GM21526 (cell line): ENCODE results near the gene UGT3A2.
A peak's percentile ranks its signal among the peaks of the same experiment; 100 is the strongest.

Experiments used
- ATAC-seq: cut with Tn5 transposase; IDR thresholded peaks from one replicate; pipeline ENCODE4 v1.9.1; 2021; ENCODE audit warnings: moderate library complexity; ENCODE audit not compliant: unreplicated experiment, low FRiP score

UGT3A2 gene, protein sequence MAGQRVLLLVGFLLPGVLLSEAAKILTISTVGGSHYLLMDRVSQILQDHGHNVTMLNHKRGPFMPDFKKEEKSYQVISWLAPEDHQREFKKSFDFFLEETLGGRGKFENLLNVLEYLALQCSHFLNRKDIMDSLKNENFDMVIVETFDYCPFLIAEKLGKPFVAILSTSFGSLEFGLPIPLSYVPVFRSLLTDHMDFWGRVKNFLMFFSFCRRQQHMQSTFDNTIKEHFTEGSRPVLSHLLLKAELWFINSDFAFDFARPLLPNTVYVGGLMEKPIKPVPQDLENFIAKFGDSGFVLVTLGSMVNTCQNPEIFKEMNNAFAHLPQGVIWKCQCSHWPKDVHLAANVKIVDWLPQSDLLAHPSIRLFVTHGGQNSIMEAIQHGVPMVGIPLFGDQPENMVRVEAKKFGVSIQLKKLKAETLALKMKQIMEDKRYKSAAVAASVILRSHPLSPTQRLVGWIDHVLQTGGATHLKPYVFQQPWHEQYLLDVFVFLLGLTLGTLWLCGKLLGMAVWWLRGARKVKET

DNA sequence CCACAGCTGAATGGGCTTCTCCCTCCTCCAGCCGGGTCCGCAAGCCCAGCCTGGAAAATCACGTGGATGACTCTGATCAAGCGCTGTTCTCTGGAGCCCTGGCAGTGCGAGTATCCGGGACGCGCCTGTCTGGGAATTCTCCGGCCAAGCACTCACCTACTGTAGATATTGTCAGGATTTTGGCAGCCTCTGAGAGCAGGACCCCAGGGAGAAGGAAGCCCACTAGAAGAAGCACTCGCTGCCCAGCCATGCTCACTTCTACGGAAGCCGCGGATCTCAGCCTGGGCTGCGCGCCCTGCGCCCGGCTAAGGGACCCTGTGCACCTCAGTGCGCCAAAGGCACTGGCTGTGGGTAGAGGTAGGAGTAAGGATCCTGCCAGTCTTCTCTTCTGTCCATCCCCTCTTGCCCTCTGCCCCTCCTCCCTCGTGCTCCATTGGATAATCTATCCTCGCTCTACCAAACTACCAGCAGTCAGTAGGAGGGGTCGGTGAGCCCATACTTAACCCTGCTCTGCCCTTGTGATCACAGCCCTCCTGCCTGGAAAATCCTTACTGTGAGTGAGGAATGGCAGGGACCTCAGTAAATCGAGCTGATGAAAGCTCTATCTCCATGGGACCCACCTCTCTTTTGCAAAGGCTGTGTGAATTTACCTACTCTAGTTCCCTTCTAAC lies at the start of gene UGT3A2:
TSS of gene UGT3A2 (minus strand) at position 343 of the 671 bp plus-strand sequence. CDS start at position 250, 93 bp downstream.
- ATAC-seq, result no peak

- no peak for ATAC-seq
Observed at GRCh38 chr5:36111238-36111637, 44.6 kb upstream of the UGT3A2 start.

- ATAC-seq, result no peak
Observed at GRCh38 chr5:36108758-36109460, 42.2 kb upstream of the UGT3A2 start.

DNA sequence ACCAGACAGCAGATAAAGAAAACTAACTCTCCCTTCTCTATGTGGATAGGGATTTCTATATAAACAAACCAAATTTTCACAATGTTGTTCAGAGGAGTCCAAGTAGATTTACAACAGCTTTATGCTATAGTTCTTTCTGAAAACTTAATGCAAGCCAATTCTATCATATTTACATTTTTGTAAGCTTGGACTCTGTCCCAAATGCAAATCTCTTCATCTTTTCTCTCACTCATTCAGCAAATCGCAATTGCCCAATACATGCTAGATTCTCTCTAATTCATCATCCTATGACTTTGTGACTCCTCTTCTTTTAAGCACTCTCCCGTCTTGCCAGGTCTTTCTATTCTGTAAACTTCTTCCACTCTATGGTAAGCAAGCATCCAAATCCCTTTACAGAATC lies 39.1 kb upstream of the UGT3A2 start:
- no peak for ATAC-seq

- ATAC-seq, result no peak
Observed at GRCh38 chr5:36099748-36100147, 33.1 kb upstream of the UGT3A2 start.

GRCh38 chr5:36096486-36096885 lies 29.8 kb upstream of the UGT3A2 start:
- ATAC-seq, result no peak

DNA sequence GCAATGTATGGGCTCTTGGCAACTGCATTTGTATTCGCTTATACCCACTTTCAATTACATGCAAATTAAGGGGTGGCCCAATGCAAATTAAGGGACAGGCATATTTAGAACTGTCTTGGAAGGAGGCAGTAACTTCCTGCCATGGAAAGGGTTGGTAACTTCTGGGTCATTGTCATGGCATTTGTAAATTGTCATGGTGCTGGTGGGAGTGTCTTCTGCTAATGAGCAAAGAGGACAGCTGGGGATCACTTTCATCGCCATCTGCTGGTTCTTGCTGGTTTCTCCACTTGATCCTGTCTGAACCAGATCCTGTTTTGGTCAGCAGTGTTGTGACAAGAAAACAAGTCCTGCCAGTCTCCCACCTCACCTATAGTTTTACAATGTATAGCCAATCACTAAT lies 23.3 kb upstream of the UGT3A2 start:
- peak; percentile 81 for ATAC-seq

DNA sequence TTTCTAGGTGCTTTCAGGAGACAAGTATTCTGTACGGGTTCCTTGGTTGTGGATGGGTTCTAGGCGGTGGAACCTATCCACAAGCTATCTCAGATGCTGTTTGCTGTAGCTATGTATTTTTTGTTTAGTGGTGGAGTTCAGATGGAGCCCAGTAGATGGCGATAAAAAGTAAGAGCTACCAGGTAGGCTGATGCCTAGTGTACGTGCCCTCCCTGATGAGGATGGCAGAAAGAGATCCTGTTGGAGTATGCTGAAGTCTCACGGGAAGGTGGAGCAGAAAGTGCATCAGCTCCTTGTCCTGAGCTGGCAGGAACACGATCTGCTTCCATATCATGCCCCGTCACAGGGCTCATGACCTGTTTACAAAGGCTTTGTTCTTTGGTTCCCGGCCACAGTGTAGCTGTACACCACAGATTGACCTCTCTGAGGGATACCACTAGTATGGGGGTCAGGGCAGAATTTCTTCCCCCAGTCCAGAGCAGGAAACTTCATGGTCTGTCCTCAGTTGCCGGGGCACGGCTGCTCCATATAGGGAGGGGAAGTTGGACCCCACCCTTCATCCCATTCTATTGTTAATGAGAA lies 12.6 kb upstream of the UGT3A2 start:
- ATAC-seq, result peak; percentile 90

DNA sequence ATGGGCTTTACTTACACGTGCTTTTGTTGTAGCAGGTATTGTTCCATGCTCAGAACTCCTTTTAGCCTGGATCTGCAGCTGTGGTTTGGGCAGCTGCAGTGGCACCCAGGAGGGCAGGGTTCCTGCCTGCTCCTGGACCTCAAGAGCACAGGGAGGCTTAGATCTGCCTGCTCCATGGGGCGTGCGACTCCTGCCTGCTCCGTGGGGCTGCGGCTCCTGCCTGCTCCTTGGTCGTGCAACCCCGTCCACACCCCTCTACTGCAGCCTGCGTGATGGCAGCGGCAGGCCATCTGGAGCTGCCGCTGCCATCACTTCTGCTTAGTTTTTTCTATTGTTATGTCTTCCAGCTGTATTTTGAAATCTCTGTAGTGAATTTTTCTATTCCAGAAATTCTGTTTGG lies 11.7 kb upstream of the UGT3A2 start:
- no peak for ATAC-seq

- ATAC-seq, result peak; percentile 90
Observed at GRCh38 chr5:36073595-36074216, 7.0 kb upstream of the UGT3A2 start.

DNA sequence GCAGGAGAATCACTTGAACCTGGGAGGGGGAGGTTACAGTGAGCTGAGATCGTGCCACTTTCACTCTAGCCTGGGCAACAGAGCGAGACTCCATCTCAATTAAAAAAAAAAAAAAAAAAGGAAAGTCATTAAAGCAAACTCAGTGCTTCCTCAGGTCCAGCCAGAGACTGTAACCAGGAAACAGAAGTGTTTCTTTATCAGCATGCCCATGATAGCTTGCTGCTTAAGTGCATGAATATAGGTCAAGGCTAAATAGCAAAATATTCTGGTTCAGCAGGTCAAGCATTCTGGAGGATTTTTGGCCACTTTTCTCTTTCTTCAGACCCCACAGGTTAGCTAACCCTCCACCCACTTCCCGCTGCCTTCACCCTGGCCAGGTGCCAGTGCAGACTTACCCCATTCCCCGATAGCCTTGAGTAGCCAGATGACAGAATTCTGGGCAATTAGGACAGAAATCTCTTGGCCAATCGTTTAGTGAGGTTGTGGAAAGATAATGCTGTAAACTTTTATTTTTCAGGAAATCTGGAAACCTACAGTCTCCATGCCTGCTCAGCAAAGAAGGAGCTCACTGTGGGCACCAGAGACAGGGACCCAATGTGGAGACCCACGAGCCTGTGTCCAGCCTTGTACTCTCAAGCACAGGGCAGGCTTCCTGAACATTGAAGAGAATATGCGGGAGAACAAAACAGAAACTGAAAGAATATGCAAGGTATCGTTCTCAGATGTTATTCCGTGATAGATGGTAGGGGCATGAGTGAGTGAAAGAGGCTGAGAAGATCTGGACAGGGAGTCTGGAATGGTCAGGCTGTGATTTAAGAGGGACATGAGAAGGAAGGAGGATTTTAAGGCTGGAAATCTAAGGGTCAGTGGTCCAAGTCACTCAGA lies 4.2 kb upstream of the UGT3A2 start:
- ATAC-seq, result peak; percentile 45

DNA sequence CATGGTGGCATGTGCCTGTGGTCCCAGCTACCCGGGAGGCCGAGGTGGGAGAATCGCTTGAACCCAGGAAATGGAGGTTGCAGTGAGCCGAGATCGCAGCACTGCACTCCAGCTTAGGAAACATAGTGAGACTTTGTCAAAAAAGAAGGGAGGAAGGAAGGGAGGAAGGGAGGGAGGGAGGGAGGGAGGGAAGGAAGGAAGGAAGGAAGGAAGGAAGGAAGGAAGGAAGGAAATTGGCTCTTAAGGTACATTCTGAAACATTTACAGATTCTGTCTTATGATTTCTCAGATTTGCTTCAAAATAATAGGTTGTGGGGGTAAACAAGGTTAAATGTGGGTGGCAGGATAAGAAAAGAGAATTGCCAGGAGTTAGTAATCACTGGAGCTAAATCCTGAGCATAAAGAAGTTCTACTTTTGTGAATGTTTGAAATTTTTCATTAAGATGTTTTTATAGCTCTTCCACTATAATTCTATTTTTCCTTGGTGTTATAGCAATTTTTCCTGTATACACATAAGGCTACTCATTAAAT lies 2.1 kb upstream of the UGT3A2 start:
- ATAC-seq, result no peak

DNA sequence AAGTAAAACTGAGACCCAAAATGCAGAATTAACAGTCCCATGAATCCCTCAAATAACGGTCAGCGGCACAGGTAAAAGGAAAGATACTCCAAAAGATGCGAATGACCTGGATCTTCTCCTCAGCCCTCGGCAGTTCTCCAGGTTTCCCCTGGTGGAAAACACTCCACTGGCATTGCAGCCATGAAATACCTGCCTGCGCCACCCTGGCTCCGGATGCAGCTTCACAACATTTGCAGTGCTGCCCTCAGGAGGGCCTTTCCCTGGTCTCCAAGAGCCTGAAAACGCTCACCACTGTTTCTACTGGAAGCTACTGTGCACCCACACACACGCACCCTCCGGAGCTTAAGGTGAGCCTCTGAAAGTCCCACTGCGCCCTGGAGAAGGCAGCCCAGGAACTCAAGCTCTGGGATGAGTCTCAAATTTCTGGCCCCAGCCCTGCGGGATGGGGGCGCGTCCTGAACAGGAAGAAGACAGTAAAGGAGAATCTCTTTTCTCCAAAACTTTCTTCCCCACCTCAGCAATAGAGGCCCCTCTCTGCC lies 612 bp downstream of the UGT3A2 start:
- no peak for ATAC-seq

GRCh38 chr5:36060420-36060887 lies 6.2 kb downstream of the UGT3A2 start:
- peak; percentile 82 for ATAC-seq

GRCh38 chr5:36059571-36060419 lies 6.9 kb downstream of the UGT3A2 start:
- no peak for ATAC-seq

DNA sequence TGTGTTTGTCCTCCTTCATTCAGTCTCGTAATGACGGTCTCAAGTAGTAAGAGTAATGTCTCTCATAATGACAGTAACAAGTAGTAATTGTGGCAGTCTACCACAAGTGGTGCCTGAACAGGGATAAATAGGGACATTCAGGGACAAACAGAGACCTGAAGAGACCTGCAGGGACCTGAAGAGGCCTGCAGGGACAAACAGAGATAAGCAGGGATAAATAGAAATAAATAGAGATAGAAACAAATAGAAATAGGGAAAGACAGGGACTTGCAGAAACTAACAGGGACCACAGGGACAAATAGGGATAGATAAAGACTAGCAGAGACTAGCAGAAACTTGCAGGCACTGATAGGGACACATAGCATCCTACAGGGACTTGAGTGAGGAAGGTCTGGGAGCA lies 7.9 kb downstream of the UGT3A2 start:
- ATAC-seq, result no peak

DNA sequence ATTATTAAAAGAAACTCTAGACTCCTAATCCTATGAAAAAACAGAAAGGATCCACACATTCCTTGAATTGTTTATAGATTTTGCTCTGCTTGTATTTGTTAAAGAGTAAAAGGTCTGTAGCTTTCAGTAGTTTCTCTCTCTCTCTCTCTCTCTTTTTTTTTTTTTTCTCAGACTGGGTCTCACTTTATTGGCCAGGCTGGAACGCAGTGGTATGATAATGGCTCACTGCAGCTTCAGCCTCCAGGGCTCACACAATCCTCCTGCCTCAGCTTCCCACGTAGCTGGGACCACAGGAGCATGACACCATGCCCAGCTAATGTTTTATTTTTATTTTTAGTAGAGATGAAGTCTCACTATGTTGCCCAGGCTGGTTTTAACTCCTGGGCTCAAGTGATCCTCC lies 9.3 kb downstream of the UGT3A2 start:
- ATAC-seq, result no peak

DNA sequence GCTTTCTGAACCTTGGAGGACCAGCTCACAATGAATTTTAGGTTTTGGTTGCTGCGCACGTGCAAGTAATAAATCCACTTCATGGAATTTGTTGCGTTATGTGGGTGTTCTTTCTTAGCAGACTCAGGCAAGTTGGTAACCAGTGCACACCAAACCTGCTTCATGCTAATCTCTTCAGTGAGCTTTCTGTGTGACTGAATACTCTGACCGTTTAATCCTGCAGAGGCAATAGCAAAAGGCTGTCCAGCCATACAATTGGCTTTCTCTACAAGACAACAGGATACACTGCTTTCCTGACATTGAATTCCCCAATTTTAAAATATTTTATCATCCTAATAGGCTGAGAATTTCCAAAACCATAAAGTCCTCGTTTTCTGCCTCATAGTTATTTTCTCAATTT lies 10.3 kb downstream of the UGT3A2 start:
- no peak for ATAC-seq
